IPS DF 19.7 (cell line): ENCODE measurements around the gene SRBD1.

ENCODE experiments used
- DNase-seq: peaks from one replicate; pipeline ENCODE4 v3.0.0-alpha.2; 2013; ENCODE audit warnings: low read depth, low spot score

The SRBD1 gene

GRCh38 chr2:45373534-45373933 lies 237.5 kb downstream of the SRBD1 start:
- no peak for DNase-seq

DNA sequence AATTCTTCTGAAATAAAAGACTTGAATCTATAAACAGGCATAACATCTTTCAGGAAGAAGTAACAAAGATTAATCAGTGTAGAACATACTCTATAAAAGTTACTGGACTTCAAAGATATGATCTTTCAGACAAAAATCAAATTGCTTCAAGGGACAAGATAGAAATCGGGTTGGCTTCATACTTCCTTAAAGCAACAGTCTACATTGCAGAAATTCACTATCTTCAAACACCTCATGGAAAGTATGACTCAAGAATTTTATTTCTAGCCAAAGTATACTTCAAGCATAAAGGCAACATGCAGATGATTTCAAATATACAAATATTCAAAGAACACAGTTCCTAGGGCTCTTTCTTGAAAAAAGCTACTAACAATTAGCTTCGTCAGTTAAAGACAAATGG lies 240.7 kb downstream of the SRBD1 start:
- no peak for DNase-seq

DNA sequence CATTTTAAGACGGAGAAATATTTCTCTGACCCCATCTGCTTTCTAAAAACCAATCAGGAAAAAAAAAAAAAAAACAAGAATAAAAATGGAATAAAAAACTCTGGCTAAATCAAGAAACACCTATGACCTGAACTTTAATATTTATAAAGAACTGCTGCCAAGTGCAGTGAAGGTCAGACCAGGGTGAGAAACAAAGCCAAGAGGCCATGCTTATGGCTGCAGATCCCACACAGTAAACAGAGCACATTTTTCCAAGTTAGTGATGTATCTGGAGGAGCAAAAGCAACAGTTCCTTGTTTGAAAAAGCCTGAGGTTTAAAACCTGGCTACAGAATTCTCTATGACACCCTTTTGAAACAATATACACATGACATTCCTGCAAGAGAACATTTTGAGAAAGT lies 242.3 kb downstream of the SRBD1 start:
- DNase-seq: no peak

DNA sequence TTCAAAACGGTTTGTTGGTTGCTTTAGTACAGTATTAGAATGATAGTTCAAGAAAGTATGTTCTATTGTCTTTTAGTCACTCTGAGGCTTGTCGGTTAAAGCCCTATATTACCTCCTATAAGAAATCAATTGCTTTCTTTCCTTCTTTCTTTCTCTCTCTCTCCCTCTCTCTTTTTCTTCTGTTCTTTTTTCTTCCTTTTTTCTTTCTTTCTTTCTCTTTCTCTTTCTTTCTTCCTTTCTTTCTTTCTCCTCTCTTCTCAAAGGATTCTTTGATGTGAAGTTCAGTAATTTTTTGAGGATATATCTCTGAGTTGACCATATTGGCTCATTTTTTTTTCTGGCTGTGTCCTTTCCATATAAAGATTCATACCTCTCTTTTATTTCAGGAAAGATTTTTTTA lies 249.4 kb downstream of the SRBD1 start:
- no peak for DNase-seq

DNA sequence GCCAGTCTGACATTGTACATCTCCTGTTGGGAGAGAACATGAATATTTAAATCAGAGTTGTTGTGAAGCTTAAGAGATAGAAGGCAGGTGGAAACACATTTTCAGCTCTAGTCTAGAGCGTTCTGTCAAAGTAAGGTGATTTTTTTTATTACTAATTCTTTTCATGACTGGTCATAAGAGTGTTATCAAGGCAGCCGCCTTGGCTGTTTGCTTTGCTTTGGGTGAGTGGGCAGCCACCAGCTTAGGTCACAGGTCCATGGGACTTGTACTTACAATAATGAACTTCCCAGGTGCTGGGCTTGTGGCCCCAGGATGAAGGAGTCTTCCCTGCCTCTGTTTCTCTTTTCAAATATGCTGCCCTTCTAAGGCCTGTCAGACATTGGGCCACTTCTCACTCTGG lies 256.3 kb downstream of the SRBD1 start:
- DNase-seq: no peak

DNA sequence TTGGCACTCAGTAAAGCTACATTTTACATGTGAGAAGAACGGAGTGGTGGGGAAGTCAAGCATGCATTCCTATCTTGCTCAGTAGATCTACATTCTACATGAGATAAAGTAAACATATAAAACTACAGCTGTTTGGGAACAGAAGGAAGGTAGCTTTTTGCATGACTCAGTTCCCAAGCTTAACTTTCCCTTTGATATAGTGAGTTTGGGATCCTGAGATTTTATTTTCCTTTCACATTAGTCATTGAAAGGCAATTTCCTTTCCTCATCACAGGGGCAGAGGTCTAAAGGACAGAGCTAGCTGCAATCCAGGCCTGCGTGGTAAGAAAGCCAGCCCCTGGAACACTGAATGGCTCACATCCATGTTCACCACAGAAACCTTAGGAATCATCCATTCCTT lies 257.2 kb downstream of the SRBD1 start:
- no peak for DNase-seq

DNA sequence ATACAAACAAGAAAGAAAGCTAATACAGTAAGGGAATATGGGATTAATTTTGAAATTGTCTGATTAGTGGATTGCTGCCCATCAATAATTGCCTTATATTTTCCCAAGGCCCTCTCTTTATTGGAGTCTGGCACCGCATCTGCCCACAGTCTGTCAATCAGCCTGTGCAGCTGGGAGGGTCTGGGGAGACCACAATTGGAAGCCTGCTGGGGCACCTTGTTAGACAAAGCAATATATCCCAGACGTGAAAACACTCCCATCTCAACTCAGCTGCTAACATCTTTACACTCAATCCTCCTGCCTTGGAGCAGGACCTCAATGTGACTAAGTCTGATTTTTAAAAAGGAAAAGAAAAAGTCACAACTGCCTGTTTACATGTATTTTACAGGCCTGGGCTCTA lies 258.6 kb downstream of the SRBD1 start:
- DNase-seq: no peak

DNA sequence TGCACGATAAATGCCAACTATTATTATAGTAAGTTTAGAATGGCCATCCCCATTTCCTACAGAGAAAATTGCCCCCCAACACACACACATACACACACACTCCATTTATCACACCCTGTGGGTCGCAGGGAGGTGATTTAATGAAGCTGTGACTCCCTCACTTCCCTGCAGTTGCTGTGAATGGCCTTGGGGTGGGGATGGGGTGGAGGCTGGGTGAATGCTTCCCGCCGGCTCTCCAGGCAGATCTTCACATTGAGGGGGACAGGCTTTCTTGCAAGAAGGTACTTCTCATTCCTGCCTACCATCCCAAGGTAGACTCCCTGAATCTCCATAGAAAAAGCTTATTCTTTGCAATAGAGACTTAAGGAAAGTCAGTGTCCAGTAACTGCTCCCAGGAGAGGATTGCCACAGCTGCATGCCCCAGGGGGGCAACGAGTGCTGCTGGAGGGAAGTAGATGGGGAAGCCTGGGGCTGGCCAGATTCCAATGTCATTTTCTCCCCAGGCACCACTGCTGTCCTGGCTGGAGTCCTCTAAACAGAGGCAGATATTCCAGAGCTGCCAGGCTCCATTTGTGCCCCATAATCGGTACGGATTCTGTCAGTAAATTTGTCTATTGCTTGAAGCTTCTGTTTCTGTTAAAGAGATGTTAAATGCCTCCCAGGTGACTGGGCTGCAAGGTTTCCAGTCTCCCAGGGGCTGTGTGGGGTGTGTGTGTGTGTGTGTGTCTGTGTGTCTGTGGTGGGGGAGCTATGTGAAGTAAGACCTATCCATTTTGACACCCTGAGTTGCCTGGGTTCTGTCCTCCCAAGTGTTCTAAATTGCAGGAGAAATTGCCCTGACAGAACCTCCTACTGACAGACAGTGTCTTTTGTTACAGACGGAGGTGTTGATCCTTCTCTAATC lies 265.5 kb downstream of the SRBD1 start:
- DNase-seq: no peak

DNA sequence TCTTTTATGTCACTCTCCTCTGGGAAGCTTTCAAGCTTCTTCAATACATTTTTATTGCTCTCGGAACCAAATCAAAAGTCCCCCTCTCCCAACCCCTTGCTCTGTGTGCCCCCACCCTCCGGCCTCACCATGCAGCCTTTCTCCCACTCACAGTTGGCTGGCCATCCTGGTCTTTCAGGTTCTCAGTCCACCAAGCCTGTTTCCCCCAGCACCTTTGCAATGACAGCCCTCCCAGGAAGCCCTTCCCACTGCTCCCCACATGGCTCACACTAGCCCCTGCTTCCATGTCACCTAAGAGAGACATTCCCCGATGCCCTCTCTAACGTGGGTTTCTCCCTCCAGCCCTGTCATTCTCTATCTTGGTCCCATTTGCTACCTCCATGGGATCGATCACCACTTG lies 266.6 kb downstream of the SRBD1 start:
- no peak for DNase-seq

DNA sequence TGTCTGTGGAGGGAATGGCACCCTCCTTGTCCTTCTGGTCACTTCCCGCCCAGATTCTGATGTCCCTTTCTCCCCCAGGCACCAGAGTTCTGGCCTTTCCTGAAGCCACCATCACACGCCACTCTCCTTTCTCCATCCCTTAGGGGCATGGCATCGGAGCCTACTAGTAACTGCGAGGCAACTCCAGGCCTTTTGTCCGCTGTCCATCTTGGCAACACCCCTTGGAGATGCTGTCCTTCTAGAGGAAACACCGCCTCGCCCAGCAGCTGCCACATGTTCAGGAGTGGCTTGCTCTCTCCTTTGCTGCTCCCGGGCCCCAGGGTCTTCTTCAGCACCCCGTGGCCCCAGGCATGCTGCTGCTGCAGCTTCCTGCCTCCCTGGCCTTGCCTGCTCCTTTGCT lies 267.0 kb downstream of the SRBD1 start:
- DNase-seq: no peak

DNA sequence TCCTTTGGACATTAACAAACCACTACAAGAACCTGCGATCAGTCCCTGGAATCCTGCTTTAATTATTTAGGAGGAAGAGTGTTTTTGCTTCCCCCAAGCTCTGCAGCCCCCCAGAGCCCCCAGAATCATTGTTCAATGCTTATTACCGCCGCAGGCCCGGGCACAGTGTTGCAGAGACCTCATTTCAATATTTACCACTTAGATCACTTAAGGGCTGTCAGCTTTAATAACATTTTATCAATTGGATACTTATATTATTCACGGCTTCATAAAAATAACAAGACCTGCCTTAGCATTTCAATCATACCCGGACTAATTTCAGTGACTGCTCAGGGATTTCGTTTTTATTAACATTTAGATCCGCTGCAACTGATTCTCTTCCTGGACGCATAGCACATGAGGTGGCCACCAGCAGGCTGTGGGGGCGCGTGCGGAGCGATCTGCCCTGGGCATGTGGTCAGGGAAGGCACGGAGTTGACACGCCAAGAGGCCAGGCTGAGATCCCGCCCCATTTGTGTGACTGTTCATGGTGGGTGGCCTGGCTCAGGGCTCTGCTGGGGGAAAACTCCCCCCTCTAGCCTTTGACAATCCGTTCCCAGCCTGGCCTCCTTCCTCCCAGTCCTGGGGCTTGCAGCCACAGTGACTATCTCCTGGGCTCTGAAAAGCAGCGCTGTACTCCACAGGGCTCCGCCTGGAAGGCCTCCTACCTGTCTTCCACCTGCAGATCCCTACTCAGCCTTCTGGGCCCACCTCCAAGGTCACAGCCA lies 267.6 kb downstream of the SRBD1 start:
- no peak for DNase-seq

DNA sequence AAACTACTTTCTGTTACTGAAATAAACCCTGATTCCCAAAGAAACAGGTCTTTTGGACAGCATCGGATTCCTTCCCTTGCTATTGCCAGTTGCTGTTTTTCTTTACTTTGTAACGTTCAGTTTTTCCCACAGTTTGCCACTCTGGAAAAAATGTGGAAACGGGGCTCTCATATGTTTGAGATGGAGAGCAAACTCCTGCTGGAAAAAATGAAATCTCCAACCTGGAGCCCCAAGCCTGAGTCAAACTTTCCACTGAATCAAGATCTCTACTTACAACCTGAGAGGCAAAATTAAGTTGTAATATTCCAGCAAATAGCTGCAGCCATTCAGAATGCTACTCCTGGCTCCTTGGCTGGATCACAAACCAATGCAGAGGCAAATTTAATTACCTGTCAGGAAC lies 270.7 kb downstream of the SRBD1 start:
- DNase-seq: no peak

GRCh38 chr2:45339253-45339652 lies 271.8 kb downstream of the SRBD1 start:
- DNase-seq: no peak
